ENCODE results near the gene ATP2B2. TPM values are rescaled to one million over a fixed set of nuclear protein-coding genes. Genes with fewer than 3 reads are reported as not detected.
A peak's percentile ranks its signal among the peaks of the same experiment; 100 is the strongest.

Gene ATP2B2
- polyA plus RNA-seq, 2 of the 4 experiments (the other 2 are of a cell fraction), result 0.03 to 0.04 TPM

- ATAC-seq (no peak), DNase-seq (ENCODE audit: low read depth in 1 of 2, low spot score in 1 of 2) (no peak), FAIRE-seq (no peak)
- ChIA-PET POLR2A (no interaction called here), CTCF (interaction anchor here (0.6 to 1.8 kb wide), 2 partner anchors 112 to 304 kb away, joined by 3 to 5 read pairs; no protein-coding TSS in a partner anchor)
- no peaks in the 10 kb centered on the region for H3K4me1 ChIP-seq
- H3K9me3 ChIP-seq, result no peaks in the 10 kb centered on the region
- WGBS (ENCODE audit: missing lambda C conversion rate), result 65% methylated on average over 9 of the region's 9 CpGs
- TF ChIP-seq CBX2 (IDR thresholded peaks at IDR 0.05; ENCODE audit: borderline replicate concordance, low read depth), result no peak
- no peak overlapping the region for H3K27ac ChIP-seq
- H3K4me3 ChIP-seq, result no peak overlapping the region
- no peak overlapping the region for H3K4me2 ChIP-seq
These were observed 70.4 kb downstream of the ATP2B2 start for GRCh38 chr3:10434938-10435336.

GRCh38 chr3:10434144-10434937 lies 71.0 kb downstream of the ATP2B2 start:
- Histone ChIP-seq H3K9me3 (no peaks in the 10 kb centered on the region), H3K4me3 (no peak overlapping the region), H3K27ac (no peak overlapping the region), H3K4me2 (no peak overlapping the region), H3K4me1 (no peaks in the 10 kb centered on the region)
- no peak for TF ChIP-seq FOSL2 (IDR thresholded peaks at IDR 0.05)
- no peak for TF ChIP-seq FOSL2 (CRISPR knock-in tag; IDR thresholded peaks at IDR 0.05)
- no peak for TF ChIP-seq RARB (CRISPR knock-in tag; IDR thresholded peaks at IDR 0.05)
- TF ChIP-seq POLR2AphosphoS2 (conservative IDR thresholded peaks at IDR 0.05; ENCODE audit: low read length), result no peak
- no peak for TF ChIP-seq HOXB13 (CRISPR knock-in tag; IDR thresholded peaks at IDR 0.05; ENCODE audit: low read depth)
- no peak for TF ChIP-seq MAFK (IDR thresholded peaks at IDR 0.05; ENCODE audit: partially characterized antibody)
- no peak for TF ChIP-seq FOSB (CRISPR knock-in tag; IDR thresholded peaks at IDR 0.05)
- TF ChIP-seq HES2 (IDR thresholded peaks at IDR 0.05), result no peak
- TF ChIP-seq NFE2L2 (conservative IDR thresholded peaks at IDR 0.05; ENCODE audit: low read length), result no peak
- TF ChIP-seq RFX5 (IDR thresholded peaks at IDR 0.05), result no peak
- POLR2A ChIA-PET, result no interaction called here
- FAIRE-seq (no peak), ATAC-seq (no peak), DNase-seq (ENCODE audit: low read depth in 1 of 2, low spot score in 1 of 2) (no peak)
- WGBS (ENCODE audit: missing lambda C conversion rate), result 34% methylated on average over 2 of the region's 2 CpGs
- CTCF ChIA-PET, result interaction anchor here (1.3 to 1.8 kb wide), 2 partner anchors 304 kb away, joined by 3 to 5 read pairs; no protein-coding TSS in a partner anchor

DNA sequence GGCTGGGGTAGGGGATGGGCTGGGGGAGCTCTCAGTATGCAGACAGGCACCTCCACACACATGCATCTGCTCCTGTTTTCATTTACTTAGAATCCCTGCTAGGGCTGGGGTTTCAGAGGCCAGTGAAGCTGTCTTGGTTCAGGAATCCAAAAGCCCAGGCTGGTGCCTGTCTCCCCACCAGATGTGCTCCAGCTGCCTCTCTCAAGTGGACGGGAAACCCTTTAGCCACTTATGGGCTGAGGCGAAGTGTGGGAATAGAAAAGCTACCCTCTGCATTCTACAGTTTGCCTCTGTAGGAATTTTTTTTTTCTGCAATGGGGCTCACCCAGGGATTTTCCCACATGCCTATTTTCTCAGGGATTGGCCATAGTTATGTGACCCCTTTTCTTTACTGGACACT lies 72.5 kb downstream of the ATP2B2 start:
- no peak overlapping the region for H3K4me3 ChIP-seq
- ChIA-PET POLR2A (no interaction called here), CTCF (interaction anchor here (1.1 to 3.0 kb wide), 3 partner anchors 15 to 306 kb away, joined by 3 to 9 read pairs (median 3); no protein-coding TSS in a partner anchor)
- no peak overlapping the region for H3K27ac ChIP-seq
- no peak overlapping the region for H3K4me2 ChIP-seq
- no peak for FAIRE-seq
- no peaks in the 10 kb centered on the region for H3K9me3 ChIP-seq
- WGBS (ENCODE audit: missing lambda C conversion rate), result 55% methylated on average over 2 of the region's 2 CpGs
- no peak for TF ChIP-seq SMC3 (IDR thresholded peaks at IDR 0.05)
- no peak for TF ChIP-seq TFCP2L1 (CRISPR knock-in tag; IDR thresholded peaks at IDR 0.05)
- no peak for TF ChIP-seq SREBF2 (IDR thresholded peaks at IDR 0.05)
- TF ChIP-seq RFX5 (IDR thresholded peaks at IDR 0.05), result no peak
- TF ChIP-seq ZC3H11A (IDR thresholded peaks at IDR 0.05), result no peak
- peak; percentile 12 to 28; a peak in 2 of 6 replicates for ATAC-seq
- no peak for DNase-seq (ENCODE audit: low read depth in 1 of 2, low spot score in 1 of 2)
- no peaks in the 10 kb centered on the region for H3K4me1 ChIP-seq

GRCh38 chr3:10432156-10432845 lies 73.1 kb downstream of the ATP2B2 start:
- DNase-seq (ENCODE audit: low read depth in 1 of 2, low spot score in 1 of 2), result no peak
- WGBS (ENCODE audit: missing lambda C conversion rate), result 61% methylated on average over 16 of the region's 16 CpGs
- Histone ChIP-seq H3K27ac (no peak overlapping the region), H3K4me3 (no peak overlapping the region), H3K4me2 (no peak overlapping the region), H3K9me3 (no peaks in the 10 kb centered on the region), H3K4me1 (no peaks in the 10 kb centered on the region)
- TF ChIP-seq JUNB (IDR thresholded peaks at IDR 0.05), result no peak
- TF ChIP-seq RAD21 (conservative IDR thresholded peaks at IDR 0.05 in 1 of 2, IDR thresholded peaks at IDR 0.05 in 1 of 2), result no peak
- no peak for TF ChIP-seq CHD2 (IDR thresholded peaks at IDR 0.05; ENCODE audit: low read length, partially characterized antibody)
- TF ChIP-seq HOXA7 (CRISPR knock-in tag; IDR thresholded peaks at IDR 0.05), result no peak
- no peak for TF ChIP-seq RCOR1 (IDR thresholded peaks at IDR 0.05; ENCODE audit: low read depth, low read length)
- TF ChIP-seq TP53 (CRISPR knock-in tag; IDR thresholded peaks at IDR 0.05), result no peak
- TF ChIP-seq RNF2 (IDR thresholded peaks at IDR 0.05; ENCODE audit: borderline replicate concordance, low read depth), result no peak
- TF ChIP-seq HMGXB4 (CRISPR knock-in tag; IDR thresholded peaks at IDR 0.05; ENCODE audit: borderline replicate concordance), result no peak
- no peak for TF ChIP-seq CTCF (IDR thresholded peaks at IDR 0.05)
- TF ChIP-seq JUN (IDR thresholded peaks at IDR 0.05), result no peak
- TF ChIP-seq CHD4 (IDR thresholded peaks at IDR 0.05; ENCODE audit: borderline replicate concordance), result no peak
- no peak for FAIRE-seq
- ATAC-seq, result peak; percentile 9 to 47; a peak in 3 of 6 replicates
- CTCF ChIA-PET, result interaction anchor here (0.6 to 3.0 kb wide), 5 partner anchors 14 to 1082 kb away, joined by 3 to 9 read pairs (median 3); no protein-coding TSS in a partner anchor
- POLR2A ChIA-PET, result no interaction called here
